GM19438 (cell line): Measurements from ENCODE around the gene RNF151.
"Not testable (repeated sequence)": the region's sequence is repeated elsewhere in the genome, so short reads cannot be mapped to it uniquely, and the experiment has no call there.

Experiments used
- ATAC-seq: cut with Tn5 transposase; IDR thresholded peaks from one replicate; pipeline ENCODE4 v1.9.1; 2021; ENCODE audit warnings: low read depth; ENCODE audit not compliant: unreplicated experiment

Gene RNF151

DNA sequence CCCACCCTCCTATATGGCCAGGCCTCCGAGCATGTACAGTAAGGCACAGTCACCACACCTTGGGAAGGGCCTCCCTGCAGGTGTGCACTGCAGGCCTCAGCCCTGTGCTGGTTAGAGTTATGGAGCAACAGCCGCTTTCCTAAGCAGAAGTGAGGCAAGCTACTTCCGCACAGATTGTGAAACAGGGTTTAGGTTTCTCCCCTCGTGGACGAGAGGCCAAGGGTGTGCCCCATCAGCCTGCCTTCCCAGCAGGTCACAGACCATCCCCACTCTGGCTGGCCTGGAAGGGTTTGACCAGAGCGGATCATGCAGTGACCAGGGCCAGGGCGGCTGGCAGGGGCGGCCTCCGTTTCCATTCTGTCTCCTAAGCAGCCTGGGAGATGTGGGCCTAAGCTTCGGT, 28.3 kb upstream of the RNF151 start:
- no peak for ATAC-seq

- no peak for ATAC-seq
Measured at GRCh38 chr16:1938910-1939309, 27.7 kb upstream of the RNF151 start.

DNA sequence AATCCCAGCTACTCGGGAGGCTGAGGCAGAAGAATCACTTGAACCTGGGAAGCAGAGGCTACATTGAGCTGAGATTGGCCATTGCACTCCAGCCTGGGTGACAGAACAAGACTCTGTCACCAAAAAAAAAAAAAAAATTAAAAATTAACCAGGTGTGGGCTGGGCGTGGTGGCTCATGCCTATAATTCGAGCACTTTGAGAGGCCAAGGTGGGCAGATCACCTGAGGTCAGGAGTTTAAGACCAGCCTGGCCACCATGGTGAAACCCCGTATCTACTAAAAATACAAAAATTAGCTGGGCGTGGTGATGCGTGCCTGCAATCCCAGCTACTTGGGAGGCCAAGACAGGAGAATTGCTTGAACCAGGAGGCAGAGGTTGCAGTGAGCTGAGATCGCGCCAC, 26.8 kb upstream of the RNF151 start:
- ATAC-seq: not testable (repeated sequence)

- ATAC-seq: no peak
Measured at GRCh38 chr16:1940273-1941161, 26.1 kb upstream of the RNF151 start.

DNA sequence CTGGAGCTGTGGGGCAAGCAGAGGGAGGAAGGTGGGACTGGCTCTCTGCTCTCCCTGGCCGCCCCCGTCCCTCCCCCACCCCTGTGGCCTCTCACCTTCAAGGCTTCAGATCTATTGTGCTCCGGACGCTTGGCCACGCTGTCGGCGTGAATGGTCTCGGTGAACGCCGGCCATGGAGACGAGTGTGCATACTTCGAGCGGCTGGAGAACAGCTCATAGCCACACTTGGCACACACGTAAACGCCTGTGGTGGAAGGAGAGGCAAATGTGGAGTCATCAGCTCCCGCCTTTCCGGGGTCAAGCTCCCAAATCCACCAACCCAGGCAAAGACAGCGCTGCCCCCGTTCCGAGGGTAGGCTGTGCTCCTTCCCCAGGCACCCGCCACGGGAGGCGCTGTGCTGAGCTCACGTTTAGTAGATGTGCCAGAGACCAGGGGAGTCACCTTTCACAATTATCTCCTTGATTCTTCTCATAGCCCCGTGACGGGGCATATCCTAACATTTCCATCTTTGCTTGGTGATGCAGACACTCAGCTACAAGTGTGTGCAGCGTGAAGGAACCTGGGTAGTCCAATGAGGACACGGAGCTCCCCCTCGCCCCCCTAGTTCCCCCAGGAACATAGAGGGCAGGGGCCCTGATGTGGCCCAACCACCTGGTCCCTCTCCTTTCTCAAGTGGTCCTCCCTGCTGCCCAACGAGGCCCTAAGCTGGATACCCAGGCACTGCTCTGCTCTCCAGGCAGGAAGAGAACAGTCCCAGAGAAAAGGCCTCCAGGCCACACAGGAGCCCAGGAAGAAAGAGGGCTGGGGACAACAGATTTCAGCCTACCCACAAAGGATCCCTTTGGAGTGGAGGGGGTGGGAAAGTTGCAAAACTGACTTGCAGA, 25.3 kb upstream of the RNF151 start:
- ATAC-seq: no peak

DNA sequence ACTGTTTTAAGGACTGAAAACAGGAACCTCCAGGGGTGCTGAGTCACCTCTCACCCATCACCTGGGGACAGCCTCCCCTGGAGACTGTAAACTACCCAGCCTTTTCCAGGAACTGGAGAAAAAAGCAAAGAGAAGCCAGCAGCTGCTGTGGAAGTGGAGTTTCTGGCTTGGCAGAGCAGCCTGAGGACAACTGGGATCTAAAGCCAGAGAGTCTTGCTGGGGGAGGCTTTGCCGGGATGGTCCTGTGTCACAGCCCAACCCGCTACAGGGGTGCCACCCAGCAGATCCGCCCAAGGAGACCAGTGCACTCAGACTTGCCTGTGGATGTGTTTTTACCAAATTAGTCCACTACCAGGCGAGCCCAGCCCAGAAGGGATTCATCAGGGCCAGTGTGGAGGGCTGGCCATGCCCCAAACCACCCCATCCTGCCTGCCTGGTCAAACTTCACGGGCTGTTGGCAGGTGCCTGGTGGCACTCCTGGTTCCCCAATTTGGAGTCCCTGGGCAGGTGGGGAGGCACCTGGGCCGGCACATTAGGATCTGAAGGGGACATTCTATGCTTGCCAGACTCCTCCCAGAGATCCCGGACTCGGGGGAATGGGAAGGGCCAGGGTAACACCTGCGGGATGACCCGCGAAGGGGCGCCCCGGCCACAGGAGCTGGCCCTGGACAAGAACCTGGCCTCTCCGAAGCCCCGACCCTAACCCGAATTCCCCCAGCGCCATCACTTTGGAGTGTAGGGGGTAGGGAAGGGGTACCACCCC, 24.4 kb upstream of the RNF151 start:
- ATAC-seq: no peak

- ATAC-seq: peak; percentile 93
Measured at GRCh38 chr16:1942810-1943726, 23.6 kb upstream of the RNF151 start, which contains the start of gene MSRB1. MSRB1 (minus strand) TSS chr16:1943199; CDS start chr16:1943156, 43 bp downstream.

GRCh38 chr16:1944612-1945199, 21.9 kb upstream of the RNF151 start:
- ATAC-seq: no peak

DNA sequence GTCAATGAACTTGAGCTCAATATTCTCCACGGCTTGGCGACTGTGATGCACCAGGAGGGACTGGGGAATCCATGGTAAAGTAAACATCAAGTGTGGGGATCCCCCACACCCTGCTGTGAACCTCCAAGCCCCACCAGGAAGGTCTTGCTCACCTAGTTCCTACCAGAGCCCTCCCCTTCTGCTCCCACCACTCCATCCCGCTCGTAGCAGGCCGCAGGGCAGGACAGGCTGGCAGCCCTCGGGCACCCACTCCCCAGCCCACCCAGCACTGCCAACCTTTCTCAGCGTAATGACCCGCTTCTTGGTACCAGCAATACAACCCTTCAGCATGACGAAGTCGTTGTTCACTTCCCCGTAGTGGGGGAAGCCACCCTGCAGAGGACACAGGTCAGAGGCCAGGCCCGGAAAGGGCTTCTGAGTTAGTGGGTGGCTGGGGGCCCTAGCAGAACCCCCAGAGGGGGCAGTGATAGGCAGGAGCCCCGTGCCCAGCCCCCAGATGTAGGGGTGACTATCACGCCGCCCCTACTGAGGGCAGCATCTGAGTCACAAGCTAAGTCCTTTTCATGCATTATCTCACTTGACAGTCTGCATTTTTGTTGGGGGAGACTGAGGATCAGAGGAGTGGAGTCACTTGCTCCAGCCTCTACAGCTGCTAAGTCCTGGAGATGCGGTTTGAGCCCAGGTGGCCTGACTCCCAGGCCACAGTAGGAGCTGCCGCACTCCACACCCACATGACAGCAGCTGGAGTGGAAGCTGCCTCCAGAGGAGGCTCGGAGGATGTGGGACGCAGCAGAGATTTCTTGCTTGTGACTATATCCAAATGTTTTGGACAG, 20.9 kb upstream of the RNF151 start:
- ATAC-seq: no peak

GRCh38 chr16:1946495-1947368, 19.9 kb upstream of the RNF151 start:
- no peak for ATAC-seq

- ATAC-seq: no peak
Measured at GRCh38 chr16:1947369-1947670, 19.3 kb upstream of the RNF151 start.

GRCh38 chr16:1949507-1949906, 17.1 kb upstream of the RNF151 start:
- ATAC-seq: no peak

GRCh38 chr16:1950047-1950446, 16.6 kb upstream of the RNF151 start:
- ATAC-seq: no peak

DNA sequence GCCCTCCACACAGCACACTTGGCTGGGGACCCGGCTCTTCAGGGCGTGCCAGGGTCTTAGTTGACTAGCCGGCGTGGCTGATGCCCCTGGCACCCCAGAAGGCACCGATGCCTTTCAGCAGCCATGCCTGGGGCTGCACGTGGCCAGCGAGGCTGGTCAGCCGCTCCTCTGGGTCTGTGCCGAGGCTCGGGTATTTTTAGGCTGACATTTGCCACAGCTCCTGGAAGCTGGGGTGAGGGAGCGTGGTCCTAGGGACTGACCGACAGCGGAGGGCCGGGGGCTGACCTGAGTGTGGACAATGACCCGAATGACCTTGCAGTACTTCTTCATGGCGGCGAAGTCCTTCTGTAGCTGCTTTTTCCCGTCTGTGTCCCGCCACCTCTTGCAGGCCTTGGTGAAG, 16.1 kb upstream of the RNF151 start:
- ATAC-seq: no peak

DNA sequence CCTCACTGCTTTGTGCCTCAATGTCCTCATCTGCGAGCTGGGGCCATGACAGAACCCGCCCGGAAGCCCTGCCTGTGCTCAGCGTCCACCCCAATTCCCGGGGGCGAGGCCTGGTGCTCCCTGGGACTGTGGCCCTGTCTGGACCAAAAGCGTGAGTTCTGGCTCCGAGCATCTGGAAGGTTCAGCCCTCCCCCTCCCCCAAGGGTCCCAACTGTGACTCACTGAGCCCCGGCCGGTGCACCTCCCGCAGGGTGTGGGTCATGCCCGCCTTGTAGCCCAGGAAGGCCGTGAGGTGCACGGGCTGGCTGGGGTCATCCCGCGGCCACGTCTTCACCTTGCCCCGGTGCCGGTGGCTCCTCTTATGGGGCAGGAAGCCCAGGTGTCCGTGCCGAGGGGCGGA, 12.9 kb upstream of the RNF151 start:
- ATAC-seq: no peak

DNA sequence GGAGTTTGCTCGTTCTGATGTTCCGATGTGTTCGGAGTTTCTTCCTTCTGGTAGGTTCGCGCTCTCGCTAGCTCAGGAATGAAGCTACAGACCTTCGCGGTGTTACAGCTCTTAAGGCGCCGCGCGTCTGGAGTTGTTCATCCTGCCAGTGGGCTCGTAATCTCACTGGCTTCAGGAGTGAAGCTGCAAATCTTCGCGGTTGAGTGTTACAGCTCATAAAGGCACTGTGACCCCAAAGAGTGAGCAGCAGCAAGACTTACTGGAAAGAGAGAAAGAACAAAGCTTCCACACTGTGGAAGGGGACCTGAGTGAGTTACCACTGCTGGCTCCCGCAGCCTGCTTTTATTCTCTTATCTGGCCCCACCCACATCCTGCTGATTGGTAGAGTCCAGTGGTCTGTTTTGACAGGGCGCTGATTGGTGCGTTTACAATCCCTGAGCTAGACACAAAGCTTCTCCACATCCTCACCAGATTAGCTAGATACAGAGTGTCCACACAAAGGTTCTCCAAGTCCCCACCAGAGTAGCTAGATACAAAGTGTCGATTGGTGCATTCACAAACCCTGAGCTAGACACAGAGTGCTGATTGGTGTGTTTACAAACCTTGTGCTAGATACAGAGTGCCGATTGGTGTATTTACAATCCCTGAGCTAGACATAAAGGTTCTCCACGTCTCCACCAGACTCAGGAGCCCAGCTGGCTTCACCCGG, 9.1 kb upstream of the RNF151 start:
- ATAC-seq: not testable (repeated sequence)

- ATAC-seq: not testable (repeated sequence)
Measured at GRCh38 chr16:1958143-1958491, 8.5 kb upstream of the RNF151 start.
